22Rv1 (cell line): ENCODE results near the gene TGFBRAP1.

Source experiments
- ZFX ChIP-seq: fragments of 450-650 bp; IDR thresholded peaks from 2 replicates; pipeline ENCODE4 v1.6.1; 2017; ENCODE audit warnings: antibody characterized with exemption, borderline replicate concordance
- TF ChIP-seq, protein P1 (sequence below): fragments of 450-650 bp; IDR thresholded peaks from 2 replicates; pipeline ENCODE4 v1.5.1; 2017; ENCODE audit warnings: mild to moderate bottlenecking

DNA sequence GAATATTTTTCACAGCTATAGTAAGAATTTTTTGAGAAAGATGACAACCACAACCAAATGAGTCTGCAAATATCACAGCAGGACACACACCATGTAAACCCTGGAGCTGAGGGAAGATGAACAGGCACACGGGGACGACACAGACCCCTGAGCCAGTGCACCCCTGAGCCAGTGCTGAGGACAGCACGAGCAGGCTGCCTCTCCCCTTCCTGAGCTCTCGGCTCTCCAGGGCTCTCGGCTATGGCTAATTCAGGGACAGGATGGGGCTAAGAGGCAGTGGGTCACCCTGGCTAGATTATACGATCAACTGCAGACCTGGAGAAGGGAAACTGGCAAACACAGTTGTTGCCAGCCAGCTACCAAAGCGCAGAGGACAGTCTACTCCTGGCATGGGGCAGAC is 41.4 kb downstream of the TGFBRAP1 start:
- TF ChIP-seq, protein P1, sequence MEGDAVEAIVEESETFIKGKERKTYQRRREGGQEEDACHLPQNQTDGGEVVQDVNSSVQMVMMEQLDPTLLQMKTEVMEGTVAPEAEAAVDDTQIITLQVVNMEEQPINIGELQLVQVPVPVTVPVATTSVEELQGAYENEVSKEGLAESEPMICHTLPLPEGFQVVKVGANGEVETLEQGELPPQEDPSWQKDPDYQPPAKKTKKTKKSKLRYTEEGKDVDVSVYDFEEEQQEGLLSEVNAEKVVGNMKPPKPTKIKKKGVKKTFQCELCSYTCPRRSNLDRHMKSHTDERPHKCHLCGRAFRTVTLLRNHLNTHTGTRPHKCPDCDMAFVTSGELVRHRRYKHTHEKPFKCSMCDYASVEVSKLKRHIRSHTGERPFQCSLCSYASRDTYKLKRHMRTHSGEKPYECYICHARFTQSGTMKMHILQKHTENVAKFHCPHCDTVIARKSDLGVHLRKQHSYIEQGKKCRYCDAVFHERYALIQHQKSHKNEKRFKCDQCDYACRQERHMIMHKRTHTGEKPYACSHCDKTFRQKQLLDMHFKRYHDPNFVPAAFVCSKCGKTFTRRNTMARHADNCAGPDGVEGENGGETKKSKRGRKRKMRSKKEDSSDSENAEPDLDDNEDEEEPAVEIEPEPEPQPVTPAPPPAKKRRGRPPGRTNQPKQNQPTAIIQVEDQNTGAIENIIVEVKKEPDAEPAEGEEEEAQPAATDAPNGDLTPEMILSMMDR: no peak
- TF ChIP-seq ZFX: no peak
